Measurements from ENCODE around the gene STC2.

STC2 gene

DNA sequence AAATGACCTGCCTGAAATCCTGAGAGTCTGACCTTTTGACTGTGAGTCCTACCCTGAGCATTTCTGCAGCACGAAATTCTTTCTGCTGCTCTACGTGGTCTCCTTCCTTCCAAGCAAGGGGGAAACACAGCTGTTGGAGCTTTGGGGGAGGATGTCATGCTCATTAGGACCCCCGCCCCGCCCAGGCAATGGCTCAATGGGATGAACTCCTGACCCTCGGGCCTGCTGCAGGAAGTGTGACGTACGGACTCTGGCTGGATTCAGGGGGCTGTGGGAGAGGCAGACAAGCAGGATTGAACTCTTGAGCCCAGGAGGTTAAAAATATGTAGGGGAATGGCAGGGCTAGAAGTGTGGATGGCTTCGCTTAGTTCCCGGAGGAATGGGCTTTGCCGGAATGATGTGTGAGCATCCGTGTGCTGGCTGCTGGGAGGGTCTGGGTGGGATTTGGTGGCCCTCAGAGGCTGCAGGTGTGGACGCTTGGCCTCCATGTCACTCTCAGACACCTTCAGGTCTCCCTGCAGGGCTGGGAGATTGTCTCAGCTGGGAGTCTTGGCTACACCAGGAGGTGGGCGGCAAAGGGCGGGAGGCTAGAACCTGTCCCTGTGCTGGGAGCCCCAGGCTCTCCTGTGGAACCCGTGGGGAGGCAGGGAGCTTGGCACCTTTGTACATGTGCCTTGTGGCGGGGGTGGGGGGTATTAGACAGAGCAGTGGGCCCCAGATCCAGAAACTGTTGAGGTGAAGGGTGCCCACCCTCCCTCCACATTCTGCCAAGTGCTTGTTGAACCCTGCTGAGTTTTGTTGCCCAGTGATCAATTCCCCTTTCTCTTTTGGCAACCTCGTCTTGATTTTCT is 26.3 kb downstream of the STC2 start:
- Histone ChIP-seq H3K9me3 (ENCODE audit: control insufficient read depth, low read length) (no peaks in the 10 kb centered on the region), H3K27ac (no peak overlapping the region), H2AFZ (no peak overlapping the region), H3K27me3 (ENCODE audit: control insufficient read depth, insufficient read depth, low read length) (peaks cover 3% of the 10 kb centered on the region), H3K4me2 (ENCODE audit: low read length) (no peak overlapping the region), H3K79me2 (no peaks in the 10 kb centered on the region), H3K9ac (no peak overlapping the region), H3K4me3 (ENCODE audit: low read depth, low read length) (no peak overlapping the region), H3K36me3 (ENCODE audit: control insufficient read depth, insufficient read depth, low read length) (no peaks in the 10 kb centered on the region), H3K4me1 (no peaks in the 10 kb centered on the region)
- TF ChIP-seq, protein P1, sequence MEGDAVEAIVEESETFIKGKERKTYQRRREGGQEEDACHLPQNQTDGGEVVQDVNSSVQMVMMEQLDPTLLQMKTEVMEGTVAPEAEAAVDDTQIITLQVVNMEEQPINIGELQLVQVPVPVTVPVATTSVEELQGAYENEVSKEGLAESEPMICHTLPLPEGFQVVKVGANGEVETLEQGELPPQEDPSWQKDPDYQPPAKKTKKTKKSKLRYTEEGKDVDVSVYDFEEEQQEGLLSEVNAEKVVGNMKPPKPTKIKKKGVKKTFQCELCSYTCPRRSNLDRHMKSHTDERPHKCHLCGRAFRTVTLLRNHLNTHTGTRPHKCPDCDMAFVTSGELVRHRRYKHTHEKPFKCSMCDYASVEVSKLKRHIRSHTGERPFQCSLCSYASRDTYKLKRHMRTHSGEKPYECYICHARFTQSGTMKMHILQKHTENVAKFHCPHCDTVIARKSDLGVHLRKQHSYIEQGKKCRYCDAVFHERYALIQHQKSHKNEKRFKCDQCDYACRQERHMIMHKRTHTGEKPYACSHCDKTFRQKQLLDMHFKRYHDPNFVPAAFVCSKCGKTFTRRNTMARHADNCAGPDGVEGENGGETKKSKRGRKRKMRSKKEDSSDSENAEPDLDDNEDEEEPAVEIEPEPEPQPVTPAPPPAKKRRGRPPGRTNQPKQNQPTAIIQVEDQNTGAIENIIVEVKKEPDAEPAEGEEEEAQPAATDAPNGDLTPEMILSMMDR (IDR thresholded peaks at IDR 0.05) = no peak

GRCh38 chr5:173300389-173301047 is 27.7 kb downstream of the STC2 start:
- no peaks in the 10 kb centered on the region for H3K79me2 ChIP-seq
- no peaks in the 10 kb centered on the region for H3K9me3 ChIP-seq (ENCODE audit: control insufficient read depth, low read length)
- H3K27ac ChIP-seq = no peak overlapping the region
- H2AFZ ChIP-seq = no peak overlapping the region
- H3K4me2 ChIP-seq (ENCODE audit: low read length) = no peak overlapping the region
- peaks cover 3% of the 10 kb centered on the region for H3K27me3 ChIP-seq (ENCODE audit: control insufficient read depth, insufficient read depth, low read length)
- no peaks in the 10 kb centered on the region for H3K4me1 ChIP-seq
- TF ChIP-seq, protein P1 (IDR thresholded peaks at IDR 0.05) = no peak
- H3K4me3 ChIP-seq (ENCODE audit: low read depth, low read length) = no peak overlapping the region
- no peaks in the 10 kb centered on the region for H3K36me3 ChIP-seq (ENCODE audit: control insufficient read depth, insufficient read depth, low read length)
- H3K9ac ChIP-seq = no peak overlapping the region

DNA sequence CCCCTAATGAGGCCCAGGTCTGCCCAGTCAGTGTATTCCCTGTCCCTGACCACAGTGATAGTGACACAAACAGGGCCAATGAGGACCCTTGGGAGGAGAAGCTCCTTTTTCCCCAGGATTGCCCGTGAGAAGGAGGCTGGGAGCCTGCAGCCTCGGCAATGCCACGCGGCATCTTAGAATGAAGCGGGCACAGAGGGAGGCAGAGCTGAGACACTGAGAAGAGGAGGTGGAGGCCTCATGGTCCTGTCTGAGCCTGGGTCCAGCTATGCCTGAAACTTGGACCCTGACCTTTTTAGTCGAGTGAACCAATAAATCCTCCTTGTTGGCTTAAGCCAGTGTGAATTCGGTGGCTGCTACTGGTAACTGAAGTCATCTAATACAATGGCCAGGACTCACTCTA is 28.4 kb downstream of the STC2 start:
- Histone ChIP-seq H3K4me3 (ENCODE audit: low read depth, low read length) (no peak overlapping the region), H3K4me1 (no peaks in the 10 kb centered on the region), H3K27ac (no peak overlapping the region), H3K79me2 (no peaks in the 10 kb centered on the region), H3K9me3 (ENCODE audit: control insufficient read depth, low read length) (no peaks in the 10 kb centered on the region), H3K27me3 (ENCODE audit: control insufficient read depth, insufficient read depth, low read length) (peaks cover 3% of the 10 kb centered on the region), H3K4me2 (ENCODE audit: low read length) (no peak overlapping the region), H3K36me3 (ENCODE audit: control insufficient read depth, insufficient read depth, low read length) (no peaks in the 10 kb centered on the region), H2AFZ (no peak overlapping the region), H3K9ac (no peak overlapping the region)
- TF ChIP-seq, protein P1 (IDR thresholded peaks at IDR 0.05) = no peak

GRCh38 chr5:173298213-173298926 is 29.8 kb downstream of the STC2 start:
- Histone ChIP-seq H3K9me3 (ENCODE audit: control insufficient read depth, low read length) (no peaks in the 10 kb centered on the region), H3K4me1 (peaks cover 8% of the 10 kb centered on the region), H3K27me3 (ENCODE audit: control insufficient read depth, insufficient read depth, low read length) (peaks cover 3% of the 10 kb centered on the region), H3K27ac (no peak overlapping the region), H3K4me3 (ENCODE audit: low read depth, low read length) (no peak overlapping the region), H3K36me3 (ENCODE audit: control insufficient read depth, insufficient read depth, low read length) (no peaks in the 10 kb centered on the region), H3K4me2 (ENCODE audit: low read length) (no peak overlapping the region), H3K79me2 (no peaks in the 10 kb centered on the region), H3K9ac (no peak overlapping the region), H2AFZ (no peak overlapping the region)
- TF ChIP-seq, protein P1 (IDR thresholded peaks at IDR 0.05) = no peak

Data from parathyroid adenoma (tissue), 2 donors.